PC-9 (cell line): ENCODE results near the gene CCDC150.

Experiments
- CTCF ChIP-seq: fragments of 200-600 bp; sonication (generic); conservative IDR thresholded peaks from 2 replicates; pipeline ENCODE4 v1.6.1; 2017; ENCODE audit warnings: mixed run types, antibody characterized with exemption, mild to moderate bottlenecking, moderate library complexity
- EZH2 ChIP-seq: fragments of 200-600 bp; sonication (generic); IDR thresholded peaks from 2 replicates; pipeline ENCODE4 v1.8.0; 2017; ENCODE audit warnings: antibody characterized with exemption, low read depth

DNA sequence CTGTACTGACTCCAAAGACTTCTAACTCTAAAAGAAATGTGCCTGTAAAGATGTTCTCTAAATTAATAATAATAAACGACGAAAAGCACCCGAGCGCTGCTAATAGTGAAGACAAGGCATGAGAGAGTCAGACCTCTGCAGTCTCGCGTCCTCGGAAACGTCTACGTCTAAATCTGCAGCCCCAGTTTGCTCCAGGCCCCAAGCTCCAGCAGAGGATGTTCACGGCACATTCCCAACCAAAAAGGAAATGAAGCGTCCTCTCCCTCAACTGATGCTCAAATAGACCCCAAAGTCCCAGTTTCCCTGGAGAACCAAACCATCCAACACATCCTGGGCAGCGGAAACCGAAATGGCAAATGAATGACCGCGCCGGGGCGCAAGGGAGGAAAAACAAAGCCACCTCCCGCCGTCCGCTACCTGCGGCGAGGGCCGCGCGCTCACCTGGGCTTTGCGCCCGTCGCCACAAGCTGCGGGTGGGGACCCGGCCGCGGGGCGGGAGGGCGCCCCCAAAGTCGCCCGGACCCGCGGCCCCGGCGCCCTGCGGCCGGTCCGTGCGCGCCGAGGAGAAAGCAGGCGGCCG lies 47.1 kb upstream of the CCDC150 start:
- TF ChIP-seq CTCF, result no peak
- no peak for TF ChIP-seq EZH2
